ENCODE results near the gene MRGPRD.

MRGPRD gene

GRCh38 chr11:68968306-68969250 is 12.2 kb downstream of the MRGPRD start:
- DNase-seq (ENCODE audit: low spot score), result no peak

DNA sequence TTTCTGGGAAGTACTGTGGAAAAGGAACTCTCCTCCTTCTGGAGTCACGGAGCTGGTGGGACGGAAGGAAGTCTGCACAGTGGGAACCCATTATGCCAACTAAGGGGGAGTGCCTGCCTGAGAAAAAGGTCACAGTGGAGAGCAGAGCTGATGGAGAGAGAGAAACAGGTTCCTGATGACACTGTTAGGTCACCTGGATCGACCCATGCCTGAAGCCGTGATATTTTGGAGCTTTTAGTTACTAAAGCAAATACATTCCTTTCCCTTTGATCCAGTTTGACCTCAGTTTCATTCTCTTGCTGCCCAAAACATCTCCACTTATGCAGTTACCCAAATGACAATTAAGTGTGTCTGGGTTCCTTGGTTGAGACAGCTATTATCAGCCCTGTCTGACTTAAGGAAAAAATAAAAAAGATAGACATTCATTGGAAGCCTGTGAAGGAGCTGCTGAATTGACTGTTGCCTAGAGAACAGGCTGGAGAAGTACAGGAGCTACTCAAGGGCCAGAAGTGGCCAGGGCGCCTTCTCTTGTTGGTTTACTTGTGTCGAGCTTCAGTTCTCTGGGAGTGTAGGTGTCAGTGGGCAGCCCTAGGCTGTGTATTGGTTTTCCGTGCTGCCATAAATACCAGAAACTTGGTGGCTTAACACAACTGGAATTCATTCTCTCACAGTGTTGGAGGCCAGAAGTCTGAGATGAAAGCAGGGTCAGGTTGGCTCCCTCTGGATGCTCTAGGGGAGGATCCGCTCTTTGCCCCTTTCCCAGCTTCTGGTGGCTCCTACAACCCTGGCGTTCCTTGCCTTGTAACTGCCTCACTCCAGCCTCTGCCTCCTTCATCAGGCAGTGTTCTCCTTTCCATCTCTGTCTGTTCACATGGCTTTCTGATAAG is 13.6 kb downstream of the MRGPRD start:
- no peak for DNase-seq (ENCODE audit: low spot score)

DNA sequence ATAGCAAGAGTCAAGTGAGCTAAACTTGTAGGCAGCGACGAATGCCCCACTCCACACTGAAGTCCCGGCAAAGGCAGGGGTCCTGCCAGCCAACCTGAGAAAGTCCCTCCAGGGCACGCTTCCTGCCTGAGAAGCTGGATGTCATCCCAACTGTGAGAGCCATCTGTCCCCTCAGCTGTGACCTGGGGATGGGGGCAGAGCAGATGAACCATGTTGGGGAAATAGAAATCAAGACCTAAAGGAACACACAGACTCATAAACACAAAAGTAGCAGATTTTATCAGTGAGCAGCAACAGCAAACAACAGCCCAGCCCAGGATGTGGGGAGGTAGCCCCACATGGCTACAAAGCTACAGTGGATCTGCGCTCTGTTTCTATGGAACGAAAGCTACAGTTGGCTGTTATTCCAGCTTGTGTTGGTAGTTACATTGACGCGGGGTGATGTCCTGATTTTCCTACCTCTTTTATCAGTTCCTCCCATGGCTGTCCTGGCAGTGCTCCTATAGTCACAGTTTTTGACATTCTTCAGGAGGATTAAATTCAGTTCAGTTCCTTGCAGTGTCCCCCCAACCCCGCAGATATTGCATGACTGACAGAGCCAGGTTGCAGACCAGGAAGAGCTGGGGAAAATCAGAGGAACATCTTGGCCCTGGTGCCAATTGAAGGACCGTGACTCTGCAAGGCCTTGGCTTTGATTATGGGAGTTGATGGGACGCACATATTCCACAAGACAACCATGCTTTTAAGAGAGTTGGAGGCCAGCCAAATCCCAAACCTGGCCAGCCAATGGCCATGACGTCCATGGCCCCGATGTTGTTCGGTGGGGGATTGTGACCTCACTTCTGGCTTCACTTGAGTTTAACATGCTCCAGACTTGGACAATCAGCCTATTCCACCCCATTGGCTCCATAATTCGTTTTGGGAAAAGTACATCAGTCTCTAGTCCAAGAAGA is 14.6 kb downstream of the MRGPRD start:
- DNase-seq (ENCODE audit: low spot score), result no peak

DNA sequence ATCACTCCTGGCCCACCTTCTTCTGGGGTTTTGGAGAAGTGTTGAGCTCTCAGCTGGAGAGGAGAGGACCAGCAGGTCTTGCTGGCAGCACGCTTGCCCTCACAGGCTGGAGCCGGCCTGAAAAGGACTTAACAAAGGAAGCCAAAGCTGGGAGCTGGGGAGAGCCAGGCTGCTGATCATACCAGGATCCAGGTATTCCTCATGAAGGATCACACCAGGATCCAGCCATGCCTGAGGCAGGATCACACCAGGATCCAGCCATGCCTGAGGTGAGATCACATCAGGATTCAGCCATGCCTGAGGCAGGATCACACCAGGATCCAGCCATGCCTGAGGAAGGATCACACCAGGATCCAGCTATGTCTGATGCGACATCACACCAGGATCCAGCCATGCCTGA is 17.0 kb downstream of the MRGPRD start:
- DNase-seq (ENCODE audit: low spot score), result no peak

- DNase-seq (ENCODE audit: low spot score), result no peak
These were observed 18.1 kb downstream of the MRGPRD start for GRCh38 chr11:68962527-68963250.

GRCh38 chr11:68961245-68961644 is 19.5 kb downstream of the MRGPRD start:
- peak; percentile 19 for DNase-seq (ENCODE audit: low spot score)

DNA sequence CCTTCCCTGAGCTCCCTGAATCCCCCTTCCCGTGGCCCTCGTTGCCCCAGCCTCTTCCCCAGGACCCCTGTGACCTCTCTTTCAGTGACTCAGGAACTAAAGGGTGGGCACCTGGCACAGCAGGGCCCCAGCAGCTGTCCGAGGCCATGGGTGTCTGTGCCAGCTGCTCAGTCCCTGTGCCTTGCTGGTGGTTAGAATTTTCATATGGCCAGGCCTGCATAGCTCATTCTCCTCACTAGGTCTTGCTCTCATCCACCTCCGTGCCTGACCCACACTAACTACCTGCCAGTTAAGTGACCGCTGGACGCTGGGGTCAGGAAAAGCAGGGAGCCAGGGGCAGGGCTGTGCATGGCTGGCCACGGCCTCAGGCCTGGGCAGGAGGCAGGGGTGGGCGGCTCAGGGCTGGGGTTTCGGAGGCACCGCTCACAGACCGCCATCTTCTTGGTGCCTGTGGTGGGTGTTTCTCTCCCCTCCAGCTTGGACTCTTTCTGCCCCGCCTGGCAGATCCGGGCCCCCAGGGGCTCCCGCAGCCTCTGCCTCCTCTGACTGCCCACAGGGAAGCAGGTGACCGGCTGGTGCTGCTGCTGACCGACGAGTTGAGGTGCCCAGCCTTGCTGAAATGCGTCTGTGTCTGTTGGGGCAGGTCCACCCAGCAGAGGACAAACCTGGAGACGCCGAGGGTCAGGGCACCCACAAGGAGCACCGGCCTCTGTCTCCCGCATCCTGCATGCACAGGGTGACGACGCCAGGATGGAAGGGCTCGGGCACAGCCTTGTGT is 20.3 kb downstream of the MRGPRD start:
- peak; percentile 16 for DNase-seq (ENCODE audit: low spot score)

DNA sequence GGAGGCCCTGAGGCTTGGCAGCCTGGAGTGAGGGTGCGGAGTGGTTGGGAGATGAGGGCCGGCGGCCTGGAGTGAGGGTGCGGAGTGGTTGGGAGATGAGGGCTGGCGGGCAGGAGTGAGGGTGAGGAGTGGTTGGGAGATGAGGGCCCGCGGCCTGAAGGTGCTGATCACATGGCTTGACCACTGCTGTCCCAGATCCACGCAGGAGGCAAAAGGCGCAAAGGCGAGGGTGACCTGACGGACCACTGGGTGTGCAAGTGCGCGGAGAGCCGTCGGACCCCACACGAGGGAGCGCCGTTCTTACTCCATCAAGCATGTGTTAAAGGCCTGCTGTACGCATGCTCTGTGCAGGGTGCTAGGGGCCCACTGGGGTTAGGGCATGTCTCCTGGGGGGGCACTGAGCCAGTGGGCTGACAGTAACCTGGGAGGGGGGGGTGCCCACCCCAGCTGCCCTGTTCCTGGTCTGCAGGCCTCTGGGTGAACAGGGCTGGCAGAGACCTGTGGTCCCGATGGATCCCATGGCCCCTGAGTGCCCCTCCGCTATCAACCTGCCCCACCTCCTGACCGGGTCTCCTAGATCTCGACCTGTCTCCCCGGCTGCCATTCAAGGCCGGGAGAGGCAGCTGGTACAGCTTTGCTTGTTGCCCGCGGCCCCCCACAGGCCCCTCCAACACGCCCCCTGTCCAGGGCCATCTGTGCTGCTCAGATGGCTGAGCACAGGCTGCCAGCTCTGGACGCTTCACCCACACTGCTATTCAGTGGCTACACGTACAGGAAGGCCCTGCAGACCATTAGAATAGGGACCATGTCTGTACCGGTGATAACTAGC is 21.1 kb downstream of the MRGPRD start:
- peak; percentile 21 for DNase-seq (ENCODE audit: low spot score)

DNA sequence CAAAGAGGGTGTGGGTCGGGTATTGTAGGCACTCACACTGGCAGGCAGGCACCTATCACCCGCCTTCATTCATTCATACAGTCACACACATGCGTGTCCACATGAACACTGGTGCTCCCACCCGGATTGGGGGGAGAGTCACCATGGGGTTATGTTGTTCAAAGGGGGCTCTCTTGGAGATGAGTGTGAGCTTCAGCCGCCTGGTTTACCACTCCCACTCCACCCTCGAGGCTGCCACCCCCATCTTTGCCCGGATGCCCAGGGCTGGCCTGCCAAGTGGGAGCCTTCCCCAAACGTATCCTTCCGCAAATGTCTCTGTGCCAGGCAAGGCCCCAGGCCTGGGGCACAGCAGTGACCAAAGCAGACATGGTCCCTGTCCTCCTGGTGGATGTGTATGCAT is 22.6 kb downstream of the MRGPRD start:
- no peak for DNase-seq (ENCODE audit: low spot score)

DNA sequence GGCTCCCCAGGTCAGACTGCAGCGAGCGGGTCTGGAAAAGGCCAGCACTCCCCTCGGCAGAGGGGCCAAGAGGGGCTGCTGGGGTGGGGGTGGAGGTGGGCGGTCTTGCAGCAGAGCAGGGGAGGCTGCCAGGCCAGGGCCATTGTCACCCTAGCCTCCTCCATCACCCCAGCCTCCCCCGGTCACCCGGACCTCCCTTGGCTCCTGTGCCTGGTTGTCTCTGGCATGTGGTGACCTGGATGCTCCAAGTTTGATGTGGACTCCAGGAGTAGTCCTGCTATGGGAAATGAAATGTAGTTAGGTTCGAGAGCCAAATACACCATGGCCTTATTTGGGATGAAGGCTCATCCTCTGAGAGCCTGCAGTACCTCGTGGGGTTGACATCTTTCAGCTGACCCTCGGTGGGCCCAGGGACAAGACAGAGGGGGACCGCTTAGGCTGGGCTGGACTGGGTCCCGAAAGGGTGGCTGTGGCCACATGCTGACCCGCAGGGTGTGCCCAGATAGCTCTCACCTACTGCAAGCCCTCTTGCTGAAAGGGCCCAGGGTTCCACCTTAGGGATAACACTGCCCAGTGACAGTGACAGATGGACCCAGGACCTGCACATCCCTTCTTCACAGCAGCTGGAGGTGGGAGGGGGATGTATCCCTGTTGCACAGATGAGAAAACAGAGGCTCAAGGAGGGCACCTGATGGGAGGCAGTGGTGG is 24.1 kb downstream of the MRGPRD start:
- no peak for DNase-seq (ENCODE audit: low spot score)

GRCh38 chr11:68956142-68956541 is 24.6 kb downstream of the MRGPRD start:
- no peak for DNase-seq (ENCODE audit: low spot score)

DNA sequence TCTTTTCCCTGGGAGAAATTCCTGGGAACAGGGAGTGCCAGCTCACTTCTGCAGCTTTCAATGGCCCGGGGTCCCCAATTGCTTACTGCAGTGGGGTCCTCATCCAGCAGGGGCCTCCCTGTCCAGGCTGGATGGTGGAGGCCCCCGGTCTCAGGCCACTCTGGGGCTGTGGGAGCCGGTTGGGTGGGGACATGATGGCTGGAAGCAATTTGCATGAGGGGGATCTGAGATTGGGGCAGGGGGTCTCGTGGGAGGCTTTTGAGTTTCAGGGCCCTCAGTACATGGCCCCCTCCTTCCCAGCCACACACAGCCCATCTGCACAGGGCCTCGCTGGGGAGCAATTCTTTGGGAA is 25.2 kb downstream of the MRGPRD start:
- no peak for DNase-seq (ENCODE audit: low spot score)

- DNase-seq (ENCODE audit: low spot score), result no peak
These were observed 25.8 kb downstream of the MRGPRD start for GRCh38 chr11:68954836-68955606.

- DNase-seq (ENCODE audit: low spot score), result no peak
These were observed 30.0 kb downstream of the MRGPRD start for GRCh38 chr11:68950762-68951161.

DNA sequence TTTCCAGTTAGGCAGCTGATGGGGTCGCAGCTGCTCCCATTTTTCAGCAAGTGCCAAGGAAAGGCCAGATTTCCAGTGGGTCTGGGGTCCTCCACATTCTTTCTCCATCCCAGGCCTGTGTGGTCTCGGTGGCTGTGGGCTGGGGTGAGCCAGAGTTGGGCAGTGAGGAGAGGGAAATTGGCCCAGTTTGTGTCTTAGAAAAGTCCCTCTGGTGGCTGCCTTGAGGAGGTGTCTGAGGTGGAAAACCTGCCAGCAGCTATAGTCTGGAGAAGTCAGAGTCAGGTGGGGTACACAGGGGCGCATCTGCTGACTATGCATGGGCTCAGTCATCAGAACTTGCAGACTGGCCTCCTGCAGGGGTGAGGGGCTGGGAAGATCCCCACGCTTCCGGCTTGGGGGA is 30.5 kb downstream of the MRGPRD start:
- DNase-seq (ENCODE audit: low spot score), result peak; percentile 63

GRCh38 chr11:68948935-68949334 is 31.9 kb downstream of the MRGPRD start:
- DNase-seq (ENCODE audit: low spot score), result no peak

DNA sequence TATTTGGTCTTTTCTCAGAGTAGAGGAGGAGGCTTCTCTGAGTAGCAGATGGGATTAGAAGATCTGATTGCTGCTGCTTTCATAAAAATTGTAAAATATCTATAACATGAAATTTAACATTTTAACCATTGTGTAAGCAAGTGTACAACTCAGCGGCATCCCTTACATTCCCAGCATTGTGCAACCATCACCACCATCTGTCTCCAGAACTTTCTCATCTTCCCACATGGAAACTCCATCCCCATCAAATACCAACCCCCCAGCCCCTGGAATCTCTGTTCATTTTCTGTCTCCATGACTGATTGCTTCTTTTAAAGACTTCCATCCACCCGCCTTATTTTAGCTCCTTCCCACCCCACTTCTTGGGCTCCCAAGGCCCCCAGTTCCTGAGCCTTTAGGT is 32.3 kb downstream of the MRGPRD start:
- DNase-seq (ENCODE audit: low spot score), result no peak

DNA sequence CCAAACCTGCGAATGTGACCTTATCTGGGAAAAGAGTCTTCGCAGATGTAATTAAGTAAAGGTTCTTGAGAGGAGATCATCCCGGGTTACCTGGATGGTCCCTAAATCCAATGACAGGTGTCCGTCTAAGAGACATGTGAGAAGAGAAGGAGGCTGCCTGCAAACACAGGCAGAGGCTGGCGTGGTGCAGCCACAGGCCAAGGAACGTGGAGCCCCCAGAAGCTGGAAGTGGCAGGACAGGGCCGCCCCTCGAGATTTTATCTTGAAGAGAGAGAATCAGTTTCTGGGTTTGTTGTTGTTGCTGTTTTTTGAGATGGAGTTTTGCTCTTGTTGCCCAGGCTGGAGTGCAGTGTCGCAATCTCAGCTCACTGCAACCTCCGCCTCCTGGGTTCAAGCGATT is 33.6 kb downstream of the MRGPRD start:
- DNase-seq (ENCODE audit: low spot score), result no peak

All from D341Med (cell line).